Activated T-helper 9 cell treated with anti-CD3 and anti-CD28 coated beads, Interleukin-2, amount 50 U/mL, for 16 hours (primary cell): ENCODE results near the gene DYNC1I1.

Source experiments
- DNase-seq: peaks from one replicate; pipeline ENCODE4 v3.0.0-alpha.2; 2020; ENCODE audit warnings: low read depth

The DYNC1I1 gene

GRCh38 chr7:95971716-95972115 lies 199.4 kb downstream of the DYNC1I1 start:
- DNase-seq, result no peak

GRCh38 chr7:95972523-95972922 lies 200.2 kb downstream of the DYNC1I1 start:
- DNase-seq, result no peak

GRCh38 chr7:95974108-95974507 lies 201.8 kb downstream of the DYNC1I1 start:
- DNase-seq, result no peak

- DNase-seq, result no peak
These were observed 204.2 kb downstream of the DYNC1I1 start for GRCh38 chr7:95976369-95977060.

GRCh38 chr7:95977994-95978393 lies 205.6 kb downstream of the DYNC1I1 start:
- DNase-seq, result no peak

- no peak for DNase-seq
These were observed 207.8 kb downstream of the DYNC1I1 start for GRCh38 chr7:95980167-95980566.

- no peak for DNase-seq
These were observed 208.4 kb downstream of the DYNC1I1 start for GRCh38 chr7:95980706-95981105.

- DNase-seq, result no peak
These were observed 213.9 kb downstream of the DYNC1I1 start for GRCh38 chr7:95986178-95986764.

- no peak for DNase-seq
These were observed 216.9 kb downstream of the DYNC1I1 start for GRCh38 chr7:95989301-95989700.

- no peak for DNase-seq
These were observed 221.0 kb downstream of the DYNC1I1 start for GRCh38 chr7:95993380-95993779.

- DNase-seq, result no peak
These were observed 223.8 kb downstream of the DYNC1I1 start for GRCh38 chr7:95996174-95996573.

- DNase-seq, result no peak
These were observed 224.5 kb downstream of the DYNC1I1 start for GRCh38 chr7:95996886-95997285.

- DNase-seq, result no peak
These were observed 225.3 kb downstream of the DYNC1I1 start for GRCh38 chr7:95997632-95998031.

- no peak for DNase-seq
These were observed 227.1 kb downstream of the DYNC1I1 start for GRCh38 chr7:95999481-95999880.

- no peak for DNase-seq
These were observed 232.2 kb downstream of the DYNC1I1 start for GRCh38 chr7:96004578-96004977.

GRCh38 chr7:96005271-96005670 lies 232.9 kb downstream of the DYNC1I1 start:
- DNase-seq, result no peak

GRCh38 chr7:96009148-96009547 lies 236.8 kb downstream of the DYNC1I1 start:
- no peak for DNase-seq

- DNase-seq, result no peak
These were observed 241.5 kb downstream of the DYNC1I1 start for GRCh38 chr7:96013836-96014235.

- no peak for DNase-seq
These were observed 242.3 kb downstream of the DYNC1I1 start for GRCh38 chr7:96014617-96015016.

GRCh38 chr7:96016056-96016586 lies 243.8 kb downstream of the DYNC1I1 start:
- no peak for DNase-seq

GRCh38 chr7:96016735-96017134 lies 244.4 kb downstream of the DYNC1I1 start:
- no peak for DNase-seq

- DNase-seq, result no peak
These were observed 245.5 kb downstream of the DYNC1I1 start for GRCh38 chr7:96017877-96018276.

- no peak for DNase-seq
These were observed 249.2 kb downstream of the DYNC1I1 start for GRCh38 chr7:96021568-96021967.

GRCh38 chr7:96023387-96023786 lies 251.0 kb downstream of the DYNC1I1 start:
- DNase-seq, result no peak
